GM12801 (cell line): Measurements from ENCODE around the gene PPP1R37.

Experiments used
- CTCF ChIP-seq: IDR thresholded peaks from one replicate; pipeline ENCODE4 v1.5.1; 2011; ENCODE audit warnings: control low read depth; ENCODE audit not compliant: insufficient read length; ENCODE audit errors: extremely low read depth

The PPP1R37 gene

GRCh38 chr19:45115809-45116615, 23.0 kb downstream of the PPP1R37 start:
- no peak for TF ChIP-seq CTCF

GRCh38 chr19:45117167-45117594, 24.2 kb downstream of the PPP1R37 start:
- no peak for TF ChIP-seq CTCF

- no peak for TF ChIP-seq CTCF
Observed at GRCh38 chr19:45117671-45118070, 24.7 kb downstream of the PPP1R37 start.

GRCh38 chr19:45118106-45118505, 25.1 kb downstream of the PPP1R37 start:
- TF ChIP-seq CTCF: no peak

GRCh38 chr19:45119582-45119981, 26.6 kb downstream of the PPP1R37 start:
- TF ChIP-seq CTCF: no peak

GRCh38 chr19:45121827-45122345, 28.9 kb downstream of the PPP1R37 start:
- no peak for TF ChIP-seq CTCF

GRCh38 chr19:45122832-45123231, 29.9 kb downstream of the PPP1R37 start:
- no peak for TF ChIP-seq CTCF
